Neuronal stem cell (in vitro differentiated cells): ENCODE measurements around the gene SLC19A1.

Experiments
- DNase-seq: peaks from one replicate; pipeline ENCODE4 v3.0.0-alpha.2; 2013; ENCODE audit warnings: low spot score
- H2AFZ ChIP-seq: one replicate; pipeline ENCODE4 v1.6.1; 2013; ENCODE audit warnings: mild to moderate bottlenecking, low read length, inconsistent platforms
- H2AK5ac ChIP-seq: 2 replicates; pipeline ENCODE4 v1.6.1; 2013; ENCODE audit warnings: low read depth, mild to moderate bottlenecking, inconsistent platforms, low read length, moderate library complexity, mixed read lengths
- H2BK120ac ChIP-seq: 2 replicates; pipeline ENCODE4 v1.6.1; 2013; ENCODE audit warnings: low read depth, mild to moderate bottlenecking, inconsistent platforms, low read length, moderate library complexity, mixed read lengths
- H2BK12ac ChIP-seq: one replicate; pipeline ENCODE4 v1.6.1; 2013; ENCODE audit warnings: low read length, inconsistent platforms
- H2BK15ac ChIP-seq: 2 replicates; pipeline ENCODE4 v1.6.1; 2013; ENCODE audit warnings: mild to moderate bottlenecking, low read length, inconsistent platforms, mixed read lengths
- H2BK5ac ChIP-seq: one replicate; pipeline ENCODE4 v1.6.1; 2013; ENCODE audit warnings: inconsistent platforms, mild to moderate bottlenecking, low read length, moderate library complexity
- H3K14ac ChIP-seq: one replicate; pipeline ENCODE4 v1.6.1; 2013; ENCODE audit warnings: low read length, inconsistent platforms
- H3K18ac ChIP-seq: 2 replicates; pipeline ENCODE4 v1.6.1; 2013; ENCODE audit warnings: low read length, inconsistent platforms
- H3K23ac ChIP-seq: 2 replicates; pipeline ENCODE4 v1.6.1; 2013; ENCODE audit warnings: low read depth, mild to moderate bottlenecking, mixed read lengths, low read length, inconsistent platforms; ENCODE audit not compliant: poor library complexity
- H3K27ac ChIP-seq: replicated peaks from 3 replicates; pipeline ENCODE4 v1.5.1; 2013; ENCODE audit warnings: low read length, inconsistent platforms
- H3K27me3 ChIP-seq, 3 experiments: 2 replicates each; pipeline ENCODE4 v1.6.1; 2013; ENCODE audit warnings: low read length in 3 of 3, mild to moderate bottlenecking in 2 of 3, inconsistent platforms in 1 of 3, low read depth in 1 of 3, mixed read lengths in 1 of 3, moderate library complexity in 1 of 3; ENCODE audit not compliant: control insufficient read depth in 3 of 3, insufficient read depth in 3 of 3
- H3K36me3 ChIP-seq, 2 donors: replicated peaks in 1 of 2; 2 replicates each; pipeline ENCODE4 v1.6.1; 2013; ENCODE audit warnings: low read length in 2 of 2; ENCODE audit not compliant: control insufficient read depth in 2 of 2, insufficient read depth in 2 of 2
- H3K4ac ChIP-seq: 2 replicates; pipeline ENCODE4 v1.6.1; 2013; ENCODE audit warnings: inconsistent platforms, mild to moderate bottlenecking, low read length, moderate library complexity
- H3K4me1 ChIP-seq, 2 donors: 1 replicate in 1 of 2; 2 replicates in 1 of 2; pipeline ENCODE4 v1.6.1; 2013; ENCODE audit warnings: low read length in 2 of 2, low read depth in 1 of 2; ENCODE audit not compliant: control insufficient read depth in 2 of 2, insufficient read depth in 1 of 2
- H3K4me2 ChIP-seq: one replicate; pipeline ENCODE4 v1.6.1; 2013; ENCODE audit warnings: mild to moderate bottlenecking, low read length, inconsistent platforms; ENCODE audit not compliant: insufficient read depth, poor library complexity, severe bottlenecking
- H3K4me3 ChIP-seq, 2 donors: 2 replicates each; pipeline ENCODE4 v1.5.1; 2013; ENCODE audit warnings: low read length in 2 of 2, mild to moderate bottlenecking in 2 of 2, inconsistent platforms in 1 of 2, moderate library complexity in 1 of 2
- H3K79me1 ChIP-seq: one replicate; pipeline ENCODE4 v1.6.1; 2013; ENCODE audit warnings: low read depth, mild to moderate bottlenecking, inconsistent platforms, low read length, moderate library complexity
- H3K9ac ChIP-seq: one replicate; pipeline ENCODE4 v1.6.1; 2013; ENCODE audit warnings: mild to moderate bottlenecking, low read depth, low read length, inconsistent platforms; ENCODE audit not compliant: poor library complexity
- H3K9me3 ChIP-seq, 2 donors: replicated peaks in 1 of 2; 2 replicates each; pipeline versions ENCODE3 to v1.6.1; 2013; ENCODE audit warnings: low read length in 2 of 2, mild to moderate bottlenecking in 2 of 2, inconsistent platforms in 1 of 2, low read depth in 1 of 2, mixed read lengths in 1 of 2, moderate library complexity in 1 of 2; ENCODE audit not compliant: control insufficient read depth in 2 of 2, insufficient read depth in 1 of 2
- H4K8ac ChIP-seq: one replicate; pipeline ENCODE4 v1.6.1; 2013; ENCODE audit warnings: low read depth, mild to moderate bottlenecking, inconsistent platforms, low read length, moderate library complexity
- H4K91ac ChIP-seq: one replicate; pipeline ENCODE4 v1.6.1; 2013; ENCODE audit warnings: low read length, low read depth, mild to moderate bottlenecking, inconsistent platforms; ENCODE audit not compliant: poor library complexity
- WGBS, 2 donors: extraction: QIAGEN DNeasy Blood & Tissue Kit; methylation state at CpG; one replicate each; pipeline ENCODE4 v1.1.7; 2013; ENCODE audit warnings: missing lambda C conversion rate in 2 of 2, mixed read lengths in 1 of 2; ENCODE audit not compliant: insufficient read length in 2 of 2, insufficient replicate concordance in 1 of 2; ENCODE audit errors: extremely low coverage in 2 of 2; 5-methylcytosine and 5-hydroxymethylcytosine counted together

SLC19A1 gene

DNA sequence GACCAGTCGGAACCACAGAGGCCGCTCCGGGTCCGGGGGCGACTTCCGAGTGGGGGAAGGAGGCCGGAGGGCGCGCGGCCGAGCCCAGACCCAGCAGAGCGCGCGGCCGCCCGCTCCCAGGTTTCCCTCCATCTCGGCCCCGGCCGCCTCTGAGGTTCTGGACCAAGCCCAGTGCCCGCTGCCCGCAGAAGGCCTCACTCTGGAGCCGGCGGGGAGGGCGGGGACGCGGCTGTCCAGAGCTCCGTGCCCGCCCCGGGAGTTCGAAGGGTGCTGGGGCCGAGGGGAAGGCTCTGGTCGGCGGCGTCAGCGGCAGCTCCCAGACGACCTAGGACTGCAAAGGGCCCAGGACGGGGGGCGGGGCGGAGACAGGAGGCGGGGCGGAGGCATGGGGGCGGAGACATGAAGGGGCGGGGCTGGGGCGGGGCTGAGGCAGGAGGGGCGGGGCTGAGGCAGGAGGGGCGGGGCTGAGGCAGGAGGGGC, 48.0 kb upstream of the SLC19A1 start:
- peak overlapping the region; percentile 36 for H3K4me2 ChIP-seq
- H3K23ac ChIP-seq, result peak overlapping the region; percentile 10
- no peak for DNase-seq
- no peak overlapping the region for H4K91ac ChIP-seq
- peak overlapping the region in 1 of 2 donors; percentile 66 for H3K4me3 ChIP-seq
- peaks cover 2 to 20% (median 10%) of the 10 kb centered on the region in 3 experiments for H3K27me3 ChIP-seq
- no peak overlapping the region for H2AK5ac ChIP-seq
- no peak overlapping the region for H2BK120ac ChIP-seq
- H3K36me3 ChIP-seq, result peaks cover 0 to 2% of the 10 kb centered on the region in 2 donors
- no peak overlapping the region for H3K4ac ChIP-seq
- no peak overlapping the region for H3K9ac ChIP-seq
- H3K9me3 ChIP-seq, result peaks cover 13 to 15% of the 10 kb centered on the region in 2 donors
- H2BK15ac ChIP-seq, result no peak overlapping the region
- peak overlapping the region; percentile 22 for H2AFZ ChIP-seq
- H4K8ac ChIP-seq, result no peak overlapping the region
- H3K14ac ChIP-seq, result peak overlapping the region; percentile 12
- H3K27ac ChIP-seq, result no peak overlapping the region
- H3K79me1 ChIP-seq, result no peaks in the 10 kb centered on the region
- no peak overlapping the region for H2BK12ac ChIP-seq
- peaks cover 0 to 2% of the 10 kb centered on the region in 2 donors for H3K4me1 ChIP-seq
- no CpG with 5 or more reads among the region's 46 CpGs for WGBS, 2 donors
- no peak overlapping the region for H2BK5ac ChIP-seq
- peak overlapping the region; percentile 81 for H3K18ac ChIP-seq

DNA sequence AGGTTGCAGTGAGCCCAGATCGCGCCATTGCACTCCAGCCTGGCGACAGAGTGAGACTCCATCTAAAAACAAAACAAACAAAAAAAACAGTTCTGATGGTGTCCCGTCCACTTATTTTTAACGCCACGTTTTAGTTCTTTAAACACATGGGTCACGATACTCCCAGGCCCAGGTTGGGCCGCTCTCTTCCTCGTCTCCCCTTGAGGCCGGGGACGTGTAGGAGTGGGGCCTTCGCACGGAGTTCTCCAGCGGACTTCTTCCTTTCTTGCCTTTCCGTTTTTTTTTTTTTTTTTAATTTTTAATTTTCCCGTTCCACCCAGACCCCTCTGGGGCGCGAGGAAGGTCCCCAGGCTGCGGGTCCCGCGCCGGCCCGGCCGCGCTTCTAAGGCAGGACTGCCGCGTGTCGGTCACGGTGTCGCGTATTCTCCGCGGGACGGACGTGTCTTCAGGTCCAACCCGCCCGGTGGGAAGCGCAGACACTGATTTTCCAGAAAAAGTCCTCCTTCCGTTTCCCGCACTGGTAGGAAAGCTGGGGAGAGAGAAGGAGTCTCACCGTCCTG, 47.5 kb upstream of the SLC19A1 start:
- H3K18ac ChIP-seq, result no peak overlapping the region
- H4K91ac ChIP-seq, result no peak overlapping the region
- no peak overlapping the region for H2BK12ac ChIP-seq
- H3K4ac ChIP-seq, result no peak overlapping the region
- no peak for DNase-seq
- peaks cover 13 to 17% of the 10 kb centered on the region in 2 donors for H3K9me3 ChIP-seq
- no peak overlapping the region for H3K23ac ChIP-seq
- no peak overlapping the region for H3K14ac ChIP-seq
- no peak overlapping the region for H2BK120ac ChIP-seq
- peak overlapping the region in 1 of 2 donors; percentile 66 for H3K4me3 ChIP-seq
- peaks cover 0 to 2% of the 10 kb centered on the region in 2 donors for H3K4me1 ChIP-seq
- H3K27me3 ChIP-seq, result peaks cover 2 to 20% (median 10%) of the 10 kb centered on the region in 3 experiments
- no CpG with 5 or more reads among the region's 41 CpGs for WGBS, 2 donors
- no peaks in the 10 kb centered on the region for H3K79me1 ChIP-seq
- H3K9ac ChIP-seq, result no peak overlapping the region
- peak overlapping the region; percentile 22 for H2AFZ ChIP-seq
- no peak overlapping the region for H3K4me2 ChIP-seq
- no peak overlapping the region for H4K8ac ChIP-seq
- no peak overlapping the region for H2AK5ac ChIP-seq
- H2BK15ac ChIP-seq, result no peak overlapping the region
- H3K27ac ChIP-seq, result no peak overlapping the region
- peaks cover 0 to 2% of the 10 kb centered on the region in 2 donors for H3K36me3 ChIP-seq
- H2BK5ac ChIP-seq, result no peak overlapping the region

DNA sequence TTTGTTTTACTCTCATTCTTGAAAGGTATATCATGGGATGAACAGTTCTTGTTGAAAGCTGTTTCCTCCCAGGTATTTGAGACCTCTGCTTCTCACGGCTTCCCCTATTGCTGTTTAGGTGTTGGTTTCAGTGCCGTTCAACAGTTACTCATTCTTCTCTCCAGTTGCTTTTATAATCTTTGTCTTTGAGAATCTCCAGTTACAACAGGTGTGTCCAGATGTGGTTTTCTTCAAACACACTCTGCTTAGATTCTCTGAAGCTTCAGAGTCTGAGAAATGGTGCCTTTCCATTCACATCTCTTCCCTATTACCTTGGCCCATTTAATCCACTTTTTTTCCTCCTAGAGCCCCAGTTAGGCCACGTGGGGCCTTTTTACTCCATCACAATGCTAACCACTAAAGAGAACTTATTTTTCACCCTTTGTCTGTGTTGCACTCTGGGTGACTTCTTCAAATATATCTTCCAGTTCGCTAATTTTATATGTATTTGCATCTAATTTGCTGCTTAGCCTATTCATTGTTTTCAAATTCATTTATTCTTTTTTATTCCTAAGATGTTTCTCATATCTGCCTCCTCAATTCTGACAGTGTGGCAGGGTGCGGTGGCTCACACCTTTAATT, 46.7 kb upstream of the SLC19A1 start:
- Histone ChIP-seq H3K23ac (no peak overlapping the region), H3K9me3 (peaks cover 16 to 21% of the 10 kb centered on the region in 2 donors), H3K79me1 (no peaks in the 10 kb centered on the region), H3K18ac (no peak overlapping the region), H2BK120ac (no peak overlapping the region), H3K4me1 (peaks cover 0 to 2% of the 10 kb centered on the region in 2 donors), H3K27me3 (peaks cover 2 to 20% (median 10%) of the 10 kb centered on the region in 3 experiments), H3K4me2 (no peak overlapping the region), H2AFZ (no peak overlapping the region), H3K27ac (no peak overlapping the region), H3K14ac (no peak overlapping the region), H2AK5ac (no peak overlapping the region), H4K91ac (no peak overlapping the region), H3K9ac (no peak overlapping the region), H3K36me3 (peaks cover 0 to 2% of the 10 kb centered on the region in 2 donors), H2BK15ac (no peak overlapping the region), H3K4me3 (no peak overlapping the region), H2BK12ac (no peak overlapping the region), H4K8ac (no peak overlapping the region), H2BK5ac (no peak overlapping the region), H3K4ac (no peak overlapping the region)
- DNase-seq, result no peak
- no CpG with 5 or more reads among the region's 5 CpGs for WGBS, 2 donors

DNA sequence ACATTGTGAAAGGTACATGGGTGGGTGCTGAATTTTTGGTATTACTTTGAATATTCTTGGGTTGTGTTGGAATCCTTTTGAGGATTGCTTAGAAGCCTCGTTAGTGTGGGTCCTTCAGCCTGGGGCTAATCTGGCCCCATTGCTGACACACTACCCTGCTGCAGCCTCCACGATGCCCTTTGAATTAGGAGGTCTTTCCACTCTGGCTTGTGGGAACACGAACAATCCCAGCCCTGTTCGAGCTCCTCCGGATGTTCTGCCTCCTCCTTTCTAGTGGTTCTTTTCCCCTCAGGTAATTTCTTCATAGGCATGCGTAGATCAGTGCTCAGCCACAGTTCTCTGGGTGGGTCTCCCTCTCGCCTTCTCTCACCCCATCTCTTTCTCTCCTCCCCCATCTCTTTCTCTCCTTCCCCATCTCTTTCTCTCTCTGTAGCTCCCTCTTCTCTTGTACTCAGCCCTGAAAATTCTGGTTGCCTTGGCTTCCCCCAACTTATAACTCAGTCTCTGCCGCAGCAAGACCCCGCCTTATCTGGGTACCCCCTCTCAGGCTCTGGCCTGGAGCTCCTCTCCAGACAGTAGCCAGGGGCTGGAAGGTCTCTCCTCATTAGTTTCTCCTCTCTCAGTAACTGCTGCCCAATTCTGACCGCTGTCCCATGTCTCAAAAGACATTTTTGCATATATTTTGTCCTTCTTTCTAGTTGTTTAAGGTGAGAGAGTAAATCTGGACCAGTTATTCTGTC, 46.0 kb upstream of the SLC19A1 start:
- Histone ChIP-seq H3K4me2 (no peak overlapping the region), H3K18ac (no peak overlapping the region), H3K4me3 (no peak overlapping the region), H3K14ac (no peak overlapping the region), H2BK12ac (no peak overlapping the region), H3K9ac (no peak overlapping the region), H2BK120ac (no peak overlapping the region), H3K27me3 (peaks cover 2 to 20% (median 10%) of the 10 kb centered on the region in 3 experiments), H3K9me3 (peaks cover 19 to 23% of the 10 kb centered on the region in 2 donors), H3K27ac (no peak overlapping the region), H3K23ac (no peak overlapping the region), H2AK5ac (no peak overlapping the region), H4K8ac (no peak overlapping the region), H3K4me1 (peaks cover 0 to 2% of the 10 kb centered on the region in 2 donors), H2BK5ac (no peak overlapping the region), H2AFZ (no peak overlapping the region), H3K36me3 (peaks cover 0 to 2% of the 10 kb centered on the region in 2 donors), H4K91ac (no peak overlapping the region), H3K79me1 (no peaks in the 10 kb centered on the region), H2BK15ac (no peak overlapping the region), H3K4ac (no peak overlapping the region)
- no peak for DNase-seq
- WGBS, 2 donors, result no CpG with 5 or more reads among the region's 10 CpGs
